Measurements from ENCODE around the gene AKR1D1. TPM values are rescaled to one million over a fixed set of nuclear protein-coding genes. Genes with fewer than 3 reads are reported as not detected.

Gene AKR1D1
- total and polyA plus RNA-seq, 2 donors (not counting 3 experiments of a cell fraction or from before 2014, with no cell fraction given): not detected

DNA sequence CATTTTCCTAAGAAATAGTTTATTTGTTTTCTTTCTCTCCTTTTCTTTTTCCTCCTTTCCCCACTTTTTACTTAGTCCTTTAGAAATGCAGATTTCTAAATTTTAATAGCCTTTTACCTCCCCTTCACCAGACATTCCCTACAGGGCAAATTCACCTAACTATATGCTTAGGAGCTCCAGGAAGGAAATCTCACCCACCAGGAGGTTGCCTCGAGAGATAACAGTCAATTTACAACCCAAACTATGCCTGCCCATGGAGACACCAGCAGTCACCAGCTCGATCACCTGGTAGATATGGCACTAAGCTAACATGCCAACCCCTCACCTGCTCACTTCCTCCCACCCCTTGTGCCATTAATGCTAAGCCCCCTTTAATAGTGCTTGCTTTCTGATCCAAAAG is 49.2 kb upstream of the AKR1D1 start:
- intact Hi-C loops (cut with micrococcal nuclease): no loop called here
- no peaks in the 10 kb centered on the region for H3K36me3 ChIP-seq (ENCODE audit: control insufficient read depth in 2 of 2, extremely low read depth in 1 of 2, insufficient read depth in 2 of 2, low read length in 2 of 2)
- TF ChIP-seq POLR2A (IDR thresholded peaks at IDR 0.05; ENCODE audit: low read depth, low read length) (no peak), JUN (IDR thresholded peaks at IDR 0.05; ENCODE audit: borderline replicate concordance, insufficient read depth, insufficient read length, low read depth) (no peak), MYC (IDR thresholded peaks at IDR 0.05; ENCODE audit: low read depth, low read length) (no peak), FOS (IDR thresholded peaks at IDR 0.05; ENCODE audit: borderline replicate concordance, insufficient read depth, low read length) (no peak), POLR2AphosphoS5 (IDR thresholded peaks at IDR 0.05; ENCODE audit: insufficient read depth, low read depth, low read length) (no peak), GATA2 (IDR thresholded peaks at IDR 0.05; ENCODE audit: insufficient read depth, insufficient read length, low read depth, low read length) (no peak), EZH2 (IDR thresholded peaks at IDR 0.05; ENCODE audit: borderline replicate concordance, low read depth, low read length, severe bottlenecking) (no peak)
- TF ChIP-seq, protein P1, sequence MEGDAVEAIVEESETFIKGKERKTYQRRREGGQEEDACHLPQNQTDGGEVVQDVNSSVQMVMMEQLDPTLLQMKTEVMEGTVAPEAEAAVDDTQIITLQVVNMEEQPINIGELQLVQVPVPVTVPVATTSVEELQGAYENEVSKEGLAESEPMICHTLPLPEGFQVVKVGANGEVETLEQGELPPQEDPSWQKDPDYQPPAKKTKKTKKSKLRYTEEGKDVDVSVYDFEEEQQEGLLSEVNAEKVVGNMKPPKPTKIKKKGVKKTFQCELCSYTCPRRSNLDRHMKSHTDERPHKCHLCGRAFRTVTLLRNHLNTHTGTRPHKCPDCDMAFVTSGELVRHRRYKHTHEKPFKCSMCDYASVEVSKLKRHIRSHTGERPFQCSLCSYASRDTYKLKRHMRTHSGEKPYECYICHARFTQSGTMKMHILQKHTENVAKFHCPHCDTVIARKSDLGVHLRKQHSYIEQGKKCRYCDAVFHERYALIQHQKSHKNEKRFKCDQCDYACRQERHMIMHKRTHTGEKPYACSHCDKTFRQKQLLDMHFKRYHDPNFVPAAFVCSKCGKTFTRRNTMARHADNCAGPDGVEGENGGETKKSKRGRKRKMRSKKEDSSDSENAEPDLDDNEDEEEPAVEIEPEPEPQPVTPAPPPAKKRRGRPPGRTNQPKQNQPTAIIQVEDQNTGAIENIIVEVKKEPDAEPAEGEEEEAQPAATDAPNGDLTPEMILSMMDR (IDR thresholded peaks at IDR 0.05; ENCODE audit: extremely low read depth in 1 of 2, insufficient read depth in 1 of 2, low read depth in 1 of 2, low read length in 2 of 2): no peak
- TF ChIP-seq, protein P2, sequence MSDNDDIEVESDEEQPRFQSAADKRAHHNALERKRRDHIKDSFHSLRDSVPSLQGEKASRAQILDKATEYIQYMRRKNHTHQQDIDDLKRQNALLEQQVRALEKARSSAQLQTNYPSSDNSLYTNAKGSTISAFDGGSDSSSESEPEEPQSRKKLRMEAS (IDR thresholded peaks at IDR 0.05; ENCODE audit: insufficient read depth, insufficient read length): no peak
- H2AFZ ChIP-seq (ENCODE audit: low read depth, low read length): no peak overlapping the region
- no peaks in the 10 kb centered on the region for H3K79me2 ChIP-seq (ENCODE audit: control insufficient read depth, insufficient read depth, low read length)
- H3K27me3 ChIP-seq (ENCODE audit: control insufficient read depth in 2 of 2, insufficient read depth in 2 of 2, low read length in 2 of 2): no peaks in the 10 kb centered on the region
- no peak for FAIRE-seq
- no peak for DNase-seq (ENCODE audit: low read depth, low spot score)
- H3K4me3 ChIP-seq (replicated peaks in 1 of 3; ENCODE audit: insufficient read depth in 1 of 3, low read depth in 1 of 3, low read length in 3 of 3): no peak overlapping the region
- no peak overlapping the region for H3K4me2 ChIP-seq (ENCODE audit: insufficient read depth, low read length)
- no peaks in the 10 kb centered on the region for H4K20me1 ChIP-seq (replicated peaks; ENCODE audit: control insufficient read depth, extremely low read depth, insufficient read depth, low read length)
- CTCF ChIA-PET: interaction anchor here (1.5 kb wide), 1 partner anchor 401 kb away, joined by 5 read pairs; no protein-coding TSS in a partner anchor
- POLR2A ChIA-PET: no interaction called here
- no peak overlapping the region for H3K27ac ChIP-seq (ENCODE audit: insufficient read depth, low read depth, low read length)
- no peaks in the 10 kb centered on the region for H3K4me1 ChIP-seq (ENCODE audit: control insufficient read depth, extremely low read depth, insufficient read depth, low read length)
- dilution Hi-C loops (cut with MboI; ENCODE audit: extremely low pct_ligation_motif_present, low sequenced_read_pairs): no loop called here
- no peak overlapping the region for H3K9ac ChIP-seq (replicated peaks; ENCODE audit: extremely low read depth, insufficient read depth, low read length)
- no peaks in the 10 kb centered on the region for H3K9me1 ChIP-seq (replicated peaks; ENCODE audit: control insufficient read depth, extremely low read depth, insufficient read depth, low read length)
- H3K9me3 ChIP-seq (replicated peaks; ENCODE audit: control insufficient read depth, insufficient read depth, low read length): no peaks in the 10 kb centered on the region
- BruUV-seq (replicated peaks): no TSS peak
